Body of pancreas (tissue), 4 donors: ENCODE results near the gene GPR37L1.

Experiments used
- CTCF ChIP-seq, 7 experiments: fragments of 450-650 bp in 4 of 7; fragments of 200-600 bp in 3 of 7; sonication (generic) in 3 of 7; IDR thresholded peaks; one replicate each; pipeline ENCODE4 v1.5.1; 2016 to 2019; ENCODE audit warnings: antibody characterized with exemption in 7 of 7
- POLR2A ChIP-seq, 3 donors: fragments of 450-650 bp; IDR thresholded peaks; one replicate each; pipeline ENCODE4 v1.6.1; 2016; ENCODE audit warnings: antibody characterized with exemption in 3 of 3, mild to moderate bottlenecking in 2 of 3

GRCh38 chr1:202173993-202174392 lies 51.3 kb downstream of the GPR37L1 start:
- no peak for TF ChIP-seq POLR2A (IDR thresholded peaks at IDR 0.05)
- no peak for TF ChIP-seq CTCF (IDR thresholded peaks at IDR 0.05)
